ENCODE results near the gene PBX1. TPM values are rescaled to one million over a fixed set of nuclear protein-coding genes. Genes with fewer than 3 reads are reported as not detected.

The PBX1 gene
- total and polyA plus RNA-seq, 10 of the 15 experiments (the other 5 are each of a cell fraction or from before 2014, with no cell fraction given): 0.05 to 0.28 (median 0.11) TPM; not detected in 5

DNA sequence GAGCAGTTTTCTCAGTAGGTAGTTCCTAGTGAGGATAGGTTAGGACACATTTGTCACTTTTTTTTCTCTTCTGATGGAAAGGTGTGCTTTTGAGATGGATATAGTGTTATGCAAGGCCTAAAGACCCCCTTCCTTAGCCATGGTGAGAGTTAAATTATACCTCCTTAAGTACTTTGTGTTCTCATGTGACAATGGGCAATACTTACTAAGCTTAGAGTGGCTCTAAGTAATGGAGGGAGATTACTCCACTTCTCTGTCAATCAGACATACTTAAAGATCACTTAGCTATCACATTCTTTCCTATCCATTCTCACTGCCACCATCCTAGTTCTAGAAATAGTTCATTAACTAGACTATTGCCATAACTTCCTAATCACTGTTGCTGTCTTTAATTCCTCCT, 265.6 kb downstream of the PBX1 start:
- ChIA-PET POLR2A (no interaction called here), RAD21 (ENCODE audit: unreplicated experiment) (no interaction called here), CTCF (no interaction called here), SMC1A (ENCODE audit: uncharacterized antibody, unreplicated experiment) (no interaction called here)
- no peak for ATAC-seq
- intact Hi-C loops (cut with micrococcal nuclease; ENCODE audit: unreplicated experiment): loop anchor here (5.0 kb wide), 1 partner anchor 48 kb away; no protein-coding TSS in a partner anchor
- no peak for DNase-seq (ENCODE audit: low read depth, low spot score)
- BruUV-seq (replicated peaks): no TSS peak
- Histone ChIP-seq H3K79me2 (ENCODE audit: control insufficient read depth, insufficient read depth, low read length) (no peaks in the 10 kb centered on the region), H3K4me1 (ENCODE audit: control insufficient read depth, insufficient read depth, low read length) (no peaks in the 10 kb centered on the region), H3K9ac (ENCODE audit: control insufficient read depth, insufficient read depth, low read length) (no peak overlapping the region), H3K4me3 (no peak overlapping the region), H4K20me1 (ENCODE audit: control insufficient read depth, insufficient read depth) (no peaks in the 10 kb centered on the region), H3K27ac (ENCODE audit: control insufficient read depth, insufficient read depth) (no peak overlapping the region), H3K9me3 (replicated peaks; ENCODE audit: control insufficient read depth, insufficient read depth, low read length) (no peaks in the 10 kb centered on the region), H2AFZ (ENCODE audit: control insufficient read depth, low read depth, low read length) (no peak overlapping the region), H3K4me2 (ENCODE audit: control insufficient read depth, insufficient read depth) (no peak overlapping the region), H3K27me3 (replicated peaks in 1 of 2; ENCODE audit: control insufficient read depth in 2 of 2, insufficient read depth in 2 of 2, low read length in 1 of 2) (no peaks in the 10 kb centered on the region; a peak in 1 of 4 replicates), H3K36me3 (ENCODE audit: control insufficient read depth in 2 of 2, insufficient read depth in 2 of 2, low read length in 1 of 2) (no peaks in the 10 kb centered on the region)
- in situ Hi-C loops (cut with MboI): no loop called here
- TF ChIP-seq, protein P1, sequence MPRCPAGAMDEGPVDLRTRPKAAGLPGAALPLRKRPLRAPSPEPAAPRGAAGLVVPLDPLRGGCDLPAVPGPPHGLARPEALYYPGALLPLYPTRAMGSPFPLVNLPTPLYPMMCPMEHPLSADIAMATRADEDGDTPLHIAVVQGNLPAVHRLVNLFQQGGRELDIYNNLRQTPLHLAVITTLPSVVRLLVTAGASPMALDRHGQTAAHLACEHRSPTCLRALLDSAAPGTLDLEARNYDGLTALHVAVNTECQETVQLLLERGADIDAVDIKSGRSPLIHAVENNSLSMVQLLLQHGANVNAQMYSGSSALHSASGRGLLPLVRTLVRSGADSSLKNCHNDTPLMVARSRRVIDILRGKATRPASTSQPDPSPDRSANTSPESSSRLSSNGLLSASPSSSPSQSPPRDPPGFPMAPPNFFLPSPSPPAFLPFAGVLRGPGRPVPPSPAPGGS (IDR thresholded peaks at IDR 0.05; ENCODE audit: borderline replicate concordance, insufficient read depth, low read depth, low read length, poor library complexity, severe bottlenecking): no peak
- TF ChIP-seq ZSCAN29 (IDR thresholded peaks at IDR 0.05) (no peak), RAD21 (IDR thresholded peaks at IDR 0.05; ENCODE audit: insufficient read depth, low read depth, low read length) (no peak), NR2F1 (conservative IDR thresholded peaks at IDR 0.05) (no peak), RB1 (IDR thresholded peaks at IDR 0.05; ENCODE audit: borderline replicate concordance) (no peak), POLR2AphosphoS2 (IDR thresholded peaks at IDR 0.05; ENCODE audit: low read depth, low read length) (no peak), SMAD1 (IDR thresholded peaks at IDR 0.05; ENCODE audit: low read depth, partially characterized antibody) (no peak), NR2C2 (IDR thresholded peaks at IDR 0.05; ENCODE audit: borderline replicate concordance, control insufficient read depth, insufficient read length, low read depth) (no peak), SMAD5 (IDR thresholded peaks at IDR 0.05; ENCODE audit: low read depth) (no peak), SRF (IDR thresholded peaks at IDR 0.05; ENCODE audit: low read depth in 2 of 2, low read length in 2 of 2) (no peak), POLR2AphosphoS5 (IDR thresholded peaks at IDR 0.05; ENCODE audit: low read length) (no peak), SMC3 (IDR thresholded peaks at IDR 0.05; ENCODE audit: borderline replicate concordance, low read length) (no peak), BRCA1 (IDR thresholded peaks at IDR 0.05; ENCODE audit: low read depth, low read length) (no peak), KLF5 (IDR thresholded peaks at IDR 0.05; ENCODE audit: partially characterized antibody) (no peak), MTA2 (IDR thresholded peaks at IDR 0.05; ENCODE audit: low read depth) (no peak), ZNF24 (IDR thresholded peaks at IDR 0.05) (no peak)
- TF ChIP-seq, protein P2, sequence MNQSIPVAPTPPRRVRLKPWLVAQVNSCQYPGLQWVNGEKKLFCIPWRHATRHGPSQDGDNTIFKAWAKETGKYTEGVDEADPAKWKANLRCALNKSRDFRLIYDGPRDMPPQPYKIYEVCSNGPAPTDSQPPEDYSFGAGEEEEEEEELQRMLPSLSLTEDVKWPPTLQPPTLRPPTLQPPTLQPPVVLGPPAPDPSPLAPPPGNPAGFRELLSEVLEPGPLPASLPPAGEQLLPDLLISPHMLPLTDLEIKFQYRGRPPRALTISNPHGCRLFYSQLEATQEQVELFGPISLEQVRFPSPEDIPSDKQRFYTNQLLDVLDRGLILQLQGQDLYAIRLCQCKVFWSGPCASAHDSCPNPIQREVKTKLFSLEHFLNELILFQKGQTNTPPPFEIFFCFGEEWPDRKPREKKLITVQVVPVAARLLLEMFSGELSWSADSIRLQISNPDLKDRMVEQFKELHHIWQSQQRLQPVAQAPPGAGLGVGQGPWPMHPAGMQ (IDR thresholded peaks at IDR 0.05; ENCODE audit: borderline replicate concordance): no peak
- no peak for FAIRE-seq
